A549 treated with Hydrocortisone at 1 μM for 4 hours (cell line): ENCODE data around the gene OVAAL. TPM values are rescaled to one million over a fixed set of nuclear protein-coding genes. Genes with fewer than 3 reads are reported as not detected.

Experiments
- total RNA-seq: library from RNA; stranded (reverse); fragments of 200-300 nt; extraction: Qiagen RNA extraction; gene quantifications from 5 replicates; pipeline ENCODE4 v1.2.3, GENCODE V29; 2022

OVAAL gene
- total RNA-seq: 0.08 to 0.15 TPM (median 0.10 TPM) in 5 replicates

DNA sequence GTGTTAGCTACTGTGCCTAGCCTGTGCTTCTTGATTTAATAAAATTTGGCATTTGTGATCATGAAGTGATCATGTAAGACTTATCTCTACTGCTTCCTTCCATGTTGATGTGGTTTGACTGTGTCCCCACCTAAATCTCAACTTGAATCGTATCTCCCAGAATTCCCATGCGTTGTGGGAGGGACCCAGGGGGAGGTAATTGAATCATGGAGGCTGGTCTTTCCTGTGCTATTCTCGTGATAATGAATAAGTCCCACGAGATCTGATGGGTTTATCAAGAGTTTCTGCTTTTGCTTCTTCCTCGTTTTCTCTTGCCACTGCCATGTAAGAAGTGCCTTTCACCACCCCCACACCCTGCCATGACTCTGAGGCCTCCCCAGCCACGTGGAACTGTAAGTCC is at the start of gene OVAAL:
OVAAL (plus strand) TSS at position 301 of the 400 bp plus-strand sequence.

Other genes with a start within 250 kb of the OVAAL start
- 52.9 to 57.3 TPM (median 56.7 TPM) in 5 replicates for gene ACBD6, start 56.4 kb upstream of the OVAAL start, total RNA-seq
- gene XPR1, start 73.1 kb downstream of the OVAAL start, total RNA-seq: 17.7 to 42.9 TPM (median 27.6 TPM) in 5 replicates